ENCODE measurements around the gene WNT11.

DNA sequence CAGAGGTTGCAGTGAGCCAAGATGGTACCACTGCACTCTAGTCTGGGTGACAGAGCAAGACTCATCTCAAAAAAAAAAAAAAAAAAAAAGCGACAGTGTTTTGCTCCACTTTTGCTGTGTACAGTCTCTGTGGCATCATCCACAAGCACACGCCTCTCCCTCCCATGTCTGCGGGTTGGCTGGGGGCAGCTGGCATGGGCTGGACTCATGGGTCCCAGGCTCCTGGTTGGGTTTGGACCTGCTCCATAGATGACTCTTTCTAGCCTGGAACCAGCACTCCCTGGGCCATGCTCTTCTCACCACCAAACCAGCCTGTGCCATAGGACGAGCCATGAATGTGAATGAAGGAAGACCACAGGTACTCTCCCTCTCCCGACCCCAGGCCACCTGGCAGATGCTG lies 7.9 kb upstream of the WNT11 start:
- TF ChIP-seq CTCF (conservative IDR thresholded peaks at IDR 0.05), result no peak
- no peak for TF ChIP-seq EZH2 (IDR thresholded peaks at IDR 0.05; ENCODE audit: low read depth)

All from PC-9 (cell line).